ENCODE results near the gene CYLD. TPM values are rescaled to one million over a fixed set of nuclear protein-coding genes. Genes with fewer than 3 reads are reported as not detected.

The CYLD gene
- total RNA-seq, 2 experiments from 2014 or later, result 7.4 to 14.9 TPM

GRCh38 chr16:50834701-50835100 is 92.8 kb downstream of the CYLD start:
- Histone ChIP-seq H3K9me3 (ENCODE audit: low read length) (no peaks in the 10 kb centered on the region), H3K4me2 (ENCODE audit: low read length) (no peak overlapping the region), H3K36me3 (ENCODE audit: insufficient read depth, low read length) (no peaks in the 10 kb centered on the region), H3K9me2 (ENCODE audit: insufficient read depth, low read length) (no peaks in the 10 kb centered on the region), H4K20me1 (ENCODE audit: insufficient read depth, low read length) (no peaks in the 10 kb centered on the region), H3K4me1 (ENCODE audit: insufficient read depth, low read length, poor library complexity, severe bottlenecking) (no peaks in the 10 kb centered on the region), H3K79me2 (ENCODE audit: insufficient read depth, low read depth, low read length) (no peaks in the 10 kb centered on the region), H2AFZ (ENCODE audit: low read length) (no peak overlapping the region), H3K4me3 (ENCODE audit: low read depth, low read length, poor library complexity, severe bottlenecking) (no peak overlapping the region), H3K27ac (ENCODE audit: low read depth, low read length, poor library complexity, severe bottlenecking) (no peak overlapping the region)
- DNase-seq (ENCODE audit: low spot score), result no peak
- TF ChIP-seq CTCF (conservative IDR thresholded peaks at IDR 0.05; ENCODE audit: low read length), result no peak
- TF ChIP-seq EZH2phosphoT487 (IDR thresholded peaks at IDR 0.05; ENCODE audit: borderline replicate concordance, low read depth, low read length), result no peak
- BruUV-seq (replicated peaks), result no TSS peak
- POLR2A ChIA-PET, result no interaction called here
- CTCF ChIA-PET (ENCODE audit: unreplicated experiment), result no interaction called here
- intact Hi-C loops (cut with micrococcal nuclease; ENCODE audit: unreplicated experiment), result no loop called here

- DNase-seq (ENCODE audit: low spot score), result no peak
- Histone ChIP-seq H3K9me2 (ENCODE audit: insufficient read depth, low read length) (no peaks in the 10 kb centered on the region), H2AFZ (ENCODE audit: low read length) (no peak overlapping the region), H3K9me3 (ENCODE audit: low read length) (no peaks in the 10 kb centered on the region), H3K36me3 (ENCODE audit: insufficient read depth, low read length) (no peaks in the 10 kb centered on the region), H3K79me2 (ENCODE audit: insufficient read depth, low read depth, low read length) (no peaks in the 10 kb centered on the region), H3K4me3 (ENCODE audit: low read depth, low read length, poor library complexity, severe bottlenecking) (no peak overlapping the region), H3K27ac (ENCODE audit: low read depth, low read length, poor library complexity, severe bottlenecking) (no peak overlapping the region), H3K4me1 (ENCODE audit: insufficient read depth, low read length, poor library complexity, severe bottlenecking) (no peaks in the 10 kb centered on the region), H3K4me2 (ENCODE audit: low read length) (no peak overlapping the region), H4K20me1 (ENCODE audit: insufficient read depth, low read length) (no peaks in the 10 kb centered on the region)
- ChIA-PET POLR2A (no interaction called here), CTCF (ENCODE audit: unreplicated experiment) (no interaction called here)
- intact Hi-C loops (cut with micrococcal nuclease; ENCODE audit: unreplicated experiment), result no loop called here
- TF ChIP-seq CTCF (conservative IDR thresholded peaks at IDR 0.05; ENCODE audit: low read length) (no peak), EZH2phosphoT487 (IDR thresholded peaks at IDR 0.05; ENCODE audit: borderline replicate concordance, low read depth, low read length) (no peak)
- no TSS peak for BruUV-seq (replicated peaks)
These were observed 93.6 kb downstream of the CYLD start for GRCh38 chr16:50835358-50836060.

- no TSS peak for BruUV-seq (replicated peaks)
These were observed 94.3 kb downstream of the CYLD start for GRCh38 chr16:50836121-50836621.

More at GRCh38 chr16:50836121-50836621, 94.3 kb downstream of the CYLD start:
- no peak overlapping the region for H3K4me2 ChIP-seq (ENCODE audit: low read length)
- no peaks in the 10 kb centered on the region for H3K9me2 ChIP-seq (ENCODE audit: insufficient read depth, low read length)
- ChIA-PET CTCF (ENCODE audit: unreplicated experiment) (no interaction called here), POLR2A (interaction anchor here (0.6 kb wide), 1 partner anchor 1768 kb away, joined by 4 read pairs; no protein-coding TSS in a partner anchor)
- TF ChIP-seq EZH2phosphoT487 (IDR thresholded peaks at IDR 0.05; ENCODE audit: borderline replicate concordance, low read depth, low read length), result no peak
- no peak for TF ChIP-seq CTCF (conservative IDR thresholded peaks at IDR 0.05; ENCODE audit: low read length)
- intact Hi-C loops (cut with micrococcal nuclease; ENCODE audit: unreplicated experiment), result no loop called here
- no peak for DNase-seq (ENCODE audit: low spot score)
- H3K4me1 ChIP-seq (ENCODE audit: insufficient read depth, low read length, poor library complexity, severe bottlenecking), result no peaks in the 10 kb centered on the region
- H2AFZ ChIP-seq (ENCODE audit: low read length), result no peak overlapping the region
- H3K4me3 ChIP-seq (ENCODE audit: low read depth, low read length, poor library complexity, severe bottlenecking), result no peak overlapping the region
- H4K20me1 ChIP-seq (ENCODE audit: insufficient read depth, low read length), result no peaks in the 10 kb centered on the region
- H3K27ac ChIP-seq (ENCODE audit: low read depth, low read length, poor library complexity, severe bottlenecking), result no peak overlapping the region
- no peaks in the 10 kb centered on the region for H3K79me2 ChIP-seq (ENCODE audit: insufficient read depth, low read depth, low read length)
- H3K36me3 ChIP-seq (ENCODE audit: insufficient read depth, low read length), result no peaks in the 10 kb centered on the region
- H3K9me3 ChIP-seq (ENCODE audit: low read length), result no peaks in the 10 kb centered on the region
